Myometrial cell (primary cell): ENCODE measurements around the gene DHPS. TPM values are rescaled to one million over a fixed set of nuclear protein-coding genes. Genes with fewer than 3 reads are reported as not detected.

Source experiments
- total RNA-seq: library from RNA; depleted of rRNA; stranded (reverse); fragments of >200 nt; gene quantifications from 2 replicates; pipeline ENCODE4 v1.2.3, GENCODE V29; 2015

DHPS gene
- 65.9 and 89.4 TPM in 2 replicates for total RNA-seq

GRCh38 chr19:12681074-12681987, at the start of gene DHPS:
TSS of gene DHPS (minus strand) at chr19:12681880. CDS start at chr19:12681766, 114 bp downstream.

GRCh38 chr19:12723641-12724426, 42.2 kb upstream of the DHPS start, which contains the start of gene TNPO2:
TSS of gene TNPO2 (minus strand) at chr19:12723932. CDS start at chr19:12720977, 2,955 bp downstream.

GRCh38 chr19:12696366-12697335, 15.0 kb upstream of the DHPS start, which contains the start of gene FBXW9:
TSS of gene FBXW9 (minus strand) at chr19:12696631. CDS start at chr19:12696581, 50 bp downstream.

GRCh38 chr19:12687496-12688196, 6.0 kb upstream of the DHPS start, which contains the start of gene GNG14:
TSS of gene GNG14 (plus strand) at chr19:12687998. CDS start at chr19:12688049, 51 bp downstream.

GRCh38 chr19:12666265-12667048, 15.2 kb downstream of the DHPS start, which contains the start of the genes MAN2B1 and WDR83:
TSS of gene MAN2B1 (minus strand) at chr19:12666742. CDS start at chr19:12666701, 41 bp downstream.
TSS of gene WDR83 (plus strand) at chr19:12666807. CDS start at chr19:12669791, 2,984 bp downstream.

Other genes starting within 250 kb of the DHPS start
- under 0.01 and 0.35 TPM in 2 replicates for gene ZNF443, start 240.9 kb downstream of the DHPS start, total RNA-seq
- 0.71 and 1.7 TPM in 2 replicates for gene ZNF709, start 197.1 kb downstream of the DHPS start, total RNA-seq
- gene ZNF564, start 130.4 kb downstream of the DHPS start, total RNA-seq: 2.3 and 3.5 TPM in 2 replicates
- gene ZNF490, start 71.1 kb downstream of the DHPS start, total RNA-seq: 2.3 and 6.4 TPM in 2 replicates
- gene ZNF791, start 71.0 kb downstream of the DHPS start, total RNA-seq: 5.2 and 9.7 TPM in 2 replicates
- 56.2 and 63.1 TPM in 2 replicates for gene MAN2B1, start 15.1 kb downstream of the DHPS start, total RNA-seq
- 5.3 and 15.0 TPM in 2 replicates for gene WDR83, start 15.1 kb downstream of the DHPS start, total RNA-seq
- gene GNG14, start 6.1 kb upstream of the DHPS start, total RNA-seq: not detected in 2 replicates
- 14.7 and 16.5 TPM in 2 replicates for gene FBXW9, start 14.8 kb upstream of the DHPS start, total RNA-seq
- gene TNPO2, start 42.1 kb upstream of the DHPS start, total RNA-seq: 14.7 and 26.2 TPM in 2 replicates
- gene TRIR, start 52.8 kb upstream of the DHPS start, total RNA-seq: 283 and 329 TPM in 2 replicates
- 142 and 166 TPM in 2 replicates for gene GET3, start 55.6 kb upstream of the DHPS start, total RNA-seq
- gene BEST2, start 69.9 kb upstream of the DHPS start, total RNA-seq: not detected in 2 replicates
- 5.8 and 11.9 TPM in 2 replicates for gene HOOK2, start 93.7 kb upstream of the DHPS start, total RNA-seq
- 102 and 121 TPM in 2 replicates for gene JUNB, start 109.6 kb upstream of the DHPS start, total RNA-seq
- gene PRDX2, start 119.9 kb upstream of the DHPS start, total RNA-seq: 379 and 428 TPM in 2 replicates
- gene THSD8, start 120.2 kb upstream of the DHPS start, total RNA-seq: not detected in 2 replicates
- gene RNASEH2A, start 124.7 kb upstream of the DHPS start, total RNA-seq: 34.2 and 53.0 TPM in 2 replicates
- gene RTBDN, start 152.7 kb upstream of the DHPS start, total RNA-seq: not detected in 2 replicates
- gene MAST1, start 156.6 kb upstream of the DHPS start, total RNA-seq: 1.2 and 1.4 TPM in 2 replicates
- 32.3 and 41.8 TPM in 2 replicates for gene DNASE2, start 199.6 kb upstream of the DHPS start, total RNA-seq
- not detected in 2 replicates for gene KLF1, start 205.3 kb upstream of the DHPS start, total RNA-seq
- gene GCDH, start 209.3 kb upstream of the DHPS start, total RNA-seq: 50.3 and 51.9 TPM in 2 replicates
- not detected in 2 replicates for gene SYCE2, start 237.4 kb upstream of the DHPS start, total RNA-seq